DND-41 (cell line): ENCODE results near the gene AHRR.

Experiments
- CTCF ChIP-seq: IDR thresholded peaks from 2 replicates; pipeline ENCODE4 v1.5.1; 2012; ENCODE audit warnings: borderline replicate concordance, low read length, moderate library complexity, mild to moderate bottlenecking; ENCODE audit not compliant: poor library complexity, severe bottlenecking; ENCODE audit errors: extremely low read depth
- EZH2 ChIP-seq: IDR thresholded peaks from 3 replicates; pipeline ENCODE4 v1.6.1; 2012; ENCODE audit warnings: borderline replicate concordance, low read depth, mild to moderate bottlenecking, moderate library complexity, low read length, inconsistent platforms; ENCODE audit not compliant: severe bottlenecking

DNA sequence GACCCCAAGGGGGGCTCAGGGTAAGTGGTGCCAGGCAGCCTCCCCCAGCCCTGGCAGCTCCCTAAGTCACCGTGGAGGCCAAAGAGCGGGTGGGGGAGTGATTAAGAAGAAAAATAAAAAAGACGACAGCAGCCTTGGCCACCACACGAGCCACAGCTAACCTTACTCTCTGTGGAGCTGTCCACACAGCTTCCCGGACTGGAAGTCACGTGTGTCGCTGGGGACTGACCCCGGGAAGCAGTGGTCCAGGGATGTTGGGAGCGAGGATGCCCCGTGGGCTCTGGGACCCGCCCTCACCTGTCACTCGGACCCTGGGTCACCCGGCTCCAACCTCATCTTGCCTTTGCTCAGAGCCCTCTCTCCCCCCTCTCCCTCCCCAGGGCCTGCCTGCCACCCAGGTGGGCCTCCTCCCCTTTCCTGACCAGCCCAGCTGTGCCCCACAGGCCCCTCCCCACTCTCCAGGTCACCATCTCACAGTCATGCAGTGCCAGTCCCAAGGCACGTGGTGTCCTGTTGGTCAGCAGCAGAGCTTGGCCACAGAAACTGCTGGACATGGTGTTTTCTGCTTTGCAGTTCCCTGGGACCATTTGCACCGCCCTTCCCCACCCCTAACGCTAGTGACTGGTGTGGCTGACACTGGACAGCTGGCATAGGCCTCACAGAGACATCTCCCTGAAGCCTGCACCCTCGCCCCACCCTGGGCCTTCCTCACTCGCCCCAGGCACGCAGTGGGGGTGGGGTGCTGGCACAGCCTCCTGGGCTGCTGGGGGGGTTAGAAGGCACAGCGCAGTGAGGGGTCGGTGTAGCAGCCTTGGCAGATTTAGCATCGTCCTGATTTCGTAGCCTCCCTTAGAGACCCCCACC, 111.6 kb downstream of the AHRR start:
- no peak for TF ChIP-seq CTCF
- TF ChIP-seq EZH2 = no peak
